Loucy (cell line): ENCODE data around the gene ZBTB8A.

ENCODE experiments used
- EZH2phosphoT487 ChIP-seq: fragments of 200-600 bp; IDR thresholded peaks from 2 replicates; pipeline ENCODE4 v1.6.1; 2018; ENCODE audit warnings: antibody characterized with exemption, mild to moderate bottlenecking, moderate library complexity, borderline replicate concordance
- TF ChIP-seq, protein P1 (sequence below): fragments of 200-600 bp; sonication (generic); conservative IDR thresholded peaks from 2 replicates; pipeline ENCODE4 v1.5.1; 2014; ENCODE audit warnings: mild to moderate bottlenecking, antibody characterized with exemption, low read length

DNA sequence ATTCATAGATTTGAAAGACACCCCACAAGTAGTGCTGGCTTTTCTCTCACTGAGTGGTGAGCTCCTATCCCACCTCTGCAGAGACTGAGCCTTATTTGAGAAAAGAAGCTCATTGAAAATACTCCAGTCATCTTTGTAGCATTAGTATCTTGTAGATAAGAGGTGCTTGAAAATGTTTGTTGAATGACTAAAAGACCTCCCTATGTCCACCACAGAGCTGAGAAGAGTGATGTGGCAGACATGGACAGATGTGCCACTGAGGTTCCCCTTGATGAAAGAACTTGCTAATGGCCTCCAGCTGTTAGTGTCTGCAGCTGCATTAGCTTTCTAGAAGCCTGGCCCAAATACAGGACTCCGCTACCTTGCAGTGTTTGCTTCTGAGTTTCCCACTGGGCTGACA is 29.3 kb upstream of the ZBTB8A start:
- TF ChIP-seq, protein P1, sequence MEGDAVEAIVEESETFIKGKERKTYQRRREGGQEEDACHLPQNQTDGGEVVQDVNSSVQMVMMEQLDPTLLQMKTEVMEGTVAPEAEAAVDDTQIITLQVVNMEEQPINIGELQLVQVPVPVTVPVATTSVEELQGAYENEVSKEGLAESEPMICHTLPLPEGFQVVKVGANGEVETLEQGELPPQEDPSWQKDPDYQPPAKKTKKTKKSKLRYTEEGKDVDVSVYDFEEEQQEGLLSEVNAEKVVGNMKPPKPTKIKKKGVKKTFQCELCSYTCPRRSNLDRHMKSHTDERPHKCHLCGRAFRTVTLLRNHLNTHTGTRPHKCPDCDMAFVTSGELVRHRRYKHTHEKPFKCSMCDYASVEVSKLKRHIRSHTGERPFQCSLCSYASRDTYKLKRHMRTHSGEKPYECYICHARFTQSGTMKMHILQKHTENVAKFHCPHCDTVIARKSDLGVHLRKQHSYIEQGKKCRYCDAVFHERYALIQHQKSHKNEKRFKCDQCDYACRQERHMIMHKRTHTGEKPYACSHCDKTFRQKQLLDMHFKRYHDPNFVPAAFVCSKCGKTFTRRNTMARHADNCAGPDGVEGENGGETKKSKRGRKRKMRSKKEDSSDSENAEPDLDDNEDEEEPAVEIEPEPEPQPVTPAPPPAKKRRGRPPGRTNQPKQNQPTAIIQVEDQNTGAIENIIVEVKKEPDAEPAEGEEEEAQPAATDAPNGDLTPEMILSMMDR = no peak
- no peak for TF ChIP-seq EZH2phosphoT487
